Neural crest cell (in vitro differentiated cells): ENCODE data around the gene DNAJC27. TPM values are rescaled to one million over a fixed set of nuclear protein-coding genes. Genes with fewer than 3 reads are reported as not detected.
"Not testable (repeated sequence)": the region's sequence is repeated elsewhere in the genome, so short reads cannot be mapped to it uniquely, and the experiment has no call there.

ENCODE experiments used
- DNase-seq: peaks from one replicate; pipeline ENCODE4 v3.0.0; 2021; ENCODE audit warnings: low read depth, mixed read lengths, low spot score
- H3K27ac Mint-ChIP-seq: one replicate; pipeline ENCODE4 v1.8.0; 2021; ENCODE audit warnings: mild to moderate bottlenecking, mixed read lengths; ENCODE audit not compliant: unreplicated experiment
- H3K27me3 Mint-ChIP-seq: 2 replicates; pipeline ENCODE4 v1.8.0; 2021; ENCODE audit warnings: low read depth, mild to moderate bottlenecking, mixed read lengths
- H3K36me3 Mint-ChIP-seq: 2 replicates; pipeline ENCODE4 v1.8.0; 2021; ENCODE audit warnings: low read depth, mild to moderate bottlenecking, mixed read lengths
- H3K4me1 Mint-ChIP-seq: 2 replicates; pipeline ENCODE4 v1.8.0; 2021; ENCODE audit warnings: mixed read lengths
- H3K4me3 Mint-ChIP-seq: one replicate; pipeline ENCODE4 v1.8.0; 2021; ENCODE audit warnings: mild to moderate bottlenecking, mixed read lengths
- H3K9me3 Mint-ChIP-seq: 2 replicates; pipeline ENCODE4 v1.8.0; 2021; ENCODE audit warnings: mixed read lengths
- long read RNA-seq: library from polyadenylated mRNA; unstranded; transcript quantifications from one replicate; pipeline ENCODE4 v2.0.0, GENCODE V29; 2020
- total RNA-seq: library from RNA; stranded (reverse); gene quantifications from 2 replicates; pipeline ENCODE4 v1.2.1, GENCODE V29; 2021
- TF ChIP-seq, protein P1 (sequence below): fragments of 200-600 bp; sonication (generic); conservative IDR thresholded peaks from 2 replicates; pipeline ENCODE4 v1.5.0; 2021; ENCODE audit warnings: antibody characterized with exemption, mild to moderate bottlenecking

Gene DNAJC27
- 6.9 and 8.1 TPM in 2 replicates for total RNA-seq
- long read RNA-seq, full-length matches to known transcripts = 4 of 4 reads
- long read RNA-seq, partial matches to known transcripts = 0 of 4 reads
- long read RNA-seq, other reads (novel, unspliced or antisense) = 0 of 4 reads

DNA sequence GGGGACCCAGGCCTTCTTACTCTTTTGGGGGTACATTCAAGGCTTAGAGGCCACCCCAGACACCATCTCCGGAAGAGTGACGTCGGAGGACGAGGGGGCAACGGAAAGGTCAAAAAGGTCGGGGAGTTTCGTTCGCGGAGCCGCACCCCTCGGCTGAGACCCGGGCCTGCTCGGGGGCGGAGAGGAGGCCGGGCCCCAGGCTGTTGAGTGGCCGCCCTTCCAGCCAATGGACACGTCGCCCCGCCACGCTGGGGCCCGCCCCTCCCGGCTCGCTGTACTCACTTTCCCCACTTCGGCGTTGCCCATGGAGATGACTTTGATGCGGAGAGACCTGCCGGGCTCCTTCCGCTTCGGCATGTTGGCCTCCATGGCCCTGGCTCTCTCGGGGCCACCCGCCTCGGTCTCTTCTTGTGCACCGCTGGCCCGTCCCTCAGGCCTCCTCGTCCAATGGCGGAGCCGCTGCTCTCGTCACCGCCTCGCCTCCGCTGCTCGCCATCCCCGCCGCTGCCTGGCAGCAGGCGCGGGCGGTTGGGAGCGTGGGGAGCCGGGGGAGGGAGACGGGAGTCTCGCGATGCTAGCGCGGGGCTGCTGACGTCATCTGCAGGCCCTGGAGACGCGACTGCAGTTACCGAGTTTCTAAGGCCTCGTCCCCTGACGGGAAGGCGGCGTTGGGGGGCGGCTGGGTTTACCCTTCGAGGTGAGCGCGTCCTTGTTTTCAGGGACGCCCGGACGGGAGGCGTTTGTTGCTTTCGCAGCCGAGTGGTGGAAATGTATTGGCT is at the start of gene DNAJC27:
Gene DNAJC27 (minus strand): TSS at position 420 of the 779 bp plus-strand sequence. CDS start 51 bp downstream, at position 369.
- Mint-ChIP-seq H3K36me3 (no peaks in the 10 kb centered on the region), H3K27me3 (no peaks in the 10 kb centered on the region), H3K9me3 (no peaks in the 10 kb centered on the region), H3K4me1 (peaks cover 29% of the 10 kb centered on the region), H3K4me3 (peak within 1 kb of the TSS; percentile 99), H3K27ac (peak within 1 kb of the TSS; percentile 100)
- peak; percentile 96 for DNase-seq
- TF ChIP-seq, protein P1, sequence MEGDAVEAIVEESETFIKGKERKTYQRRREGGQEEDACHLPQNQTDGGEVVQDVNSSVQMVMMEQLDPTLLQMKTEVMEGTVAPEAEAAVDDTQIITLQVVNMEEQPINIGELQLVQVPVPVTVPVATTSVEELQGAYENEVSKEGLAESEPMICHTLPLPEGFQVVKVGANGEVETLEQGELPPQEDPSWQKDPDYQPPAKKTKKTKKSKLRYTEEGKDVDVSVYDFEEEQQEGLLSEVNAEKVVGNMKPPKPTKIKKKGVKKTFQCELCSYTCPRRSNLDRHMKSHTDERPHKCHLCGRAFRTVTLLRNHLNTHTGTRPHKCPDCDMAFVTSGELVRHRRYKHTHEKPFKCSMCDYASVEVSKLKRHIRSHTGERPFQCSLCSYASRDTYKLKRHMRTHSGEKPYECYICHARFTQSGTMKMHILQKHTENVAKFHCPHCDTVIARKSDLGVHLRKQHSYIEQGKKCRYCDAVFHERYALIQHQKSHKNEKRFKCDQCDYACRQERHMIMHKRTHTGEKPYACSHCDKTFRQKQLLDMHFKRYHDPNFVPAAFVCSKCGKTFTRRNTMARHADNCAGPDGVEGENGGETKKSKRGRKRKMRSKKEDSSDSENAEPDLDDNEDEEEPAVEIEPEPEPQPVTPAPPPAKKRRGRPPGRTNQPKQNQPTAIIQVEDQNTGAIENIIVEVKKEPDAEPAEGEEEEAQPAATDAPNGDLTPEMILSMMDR = no peak

DNA sequence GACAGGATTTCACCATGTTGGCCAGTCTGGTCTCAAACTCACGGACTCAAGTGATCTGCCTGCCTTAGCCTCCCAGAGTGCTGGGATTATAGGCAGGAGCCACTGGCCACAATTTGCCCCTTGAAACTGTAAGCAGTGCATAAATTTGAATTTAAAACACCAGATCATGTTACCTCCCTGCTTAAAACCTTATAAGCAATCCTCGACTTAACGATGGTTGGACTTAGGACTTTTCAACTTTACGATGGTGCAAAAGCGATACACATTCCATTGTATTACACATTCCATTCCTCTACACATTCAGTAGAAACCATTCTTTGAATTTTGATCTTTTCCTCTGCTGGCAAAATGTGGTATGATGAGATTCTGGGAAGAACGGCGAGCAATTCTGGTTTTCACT is 46.9 kb upstream of the DNAJC27 start:
- no peak overlapping the region for H3K4me3 Mint-ChIP-seq
- H3K27me3 Mint-ChIP-seq = peaks cover 6% of the 10 kb centered on the region
- DNase-seq = no peak
- TF ChIP-seq, protein P1 = no peak
- H3K27ac Mint-ChIP-seq = no peak overlapping the region
- no peaks in the 10 kb centered on the region for H3K4me1 Mint-ChIP-seq
- H3K9me3 Mint-ChIP-seq = no peaks in the 10 kb centered on the region
- no peaks in the 10 kb centered on the region for H3K36me3 Mint-ChIP-seq

DNA sequence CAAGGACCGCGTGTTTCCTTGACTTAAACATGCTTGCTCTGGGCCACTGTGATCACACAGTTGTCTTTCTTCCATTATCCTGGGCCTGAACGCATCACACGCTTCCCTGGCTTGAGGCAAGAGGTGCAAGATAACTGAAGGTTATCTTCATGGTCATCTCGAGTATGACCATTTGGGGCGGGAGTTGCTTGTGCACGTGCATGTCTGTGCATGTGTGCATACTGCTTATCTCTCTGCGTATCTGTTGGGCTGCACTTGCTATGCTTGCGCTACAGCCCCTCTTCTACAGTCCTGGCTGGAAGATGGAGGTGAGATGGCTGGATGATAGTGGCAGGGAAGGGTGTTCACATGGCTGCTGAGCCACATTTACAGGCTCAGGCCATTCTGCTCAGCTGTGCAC is 42.9 kb upstream of the DNAJC27 start:
- TF ChIP-seq, protein P1 = no peak
- Mint-ChIP-seq H3K27me3 (no peaks in the 10 kb centered on the region), H3K4me3 (no peak overlapping the region), H3K9me3 (no peaks in the 10 kb centered on the region), H3K36me3 (no peaks in the 10 kb centered on the region), H3K27ac (no peak overlapping the region), H3K4me1 (no peaks in the 10 kb centered on the region)
- DNase-seq = no peak

DNA sequence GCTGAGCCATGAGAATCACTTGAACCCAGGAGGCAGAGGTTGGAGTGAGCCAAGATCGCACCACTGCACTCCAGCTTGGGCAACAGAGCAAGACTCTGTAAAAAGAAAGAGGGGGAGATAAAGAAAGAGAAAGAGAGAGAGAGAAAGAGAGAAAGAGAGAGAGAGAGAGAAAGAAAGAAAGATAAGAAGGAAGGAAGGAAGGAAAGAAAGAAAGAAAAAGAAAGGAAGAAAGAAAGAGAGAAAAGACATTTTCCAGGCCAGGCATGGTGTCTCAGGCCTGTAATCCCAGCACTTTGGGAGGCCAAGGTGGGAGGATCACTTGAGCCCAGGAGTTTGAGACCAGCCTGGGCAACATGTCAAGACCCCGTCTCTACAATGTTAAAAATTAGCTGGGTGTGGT is 39.6 kb upstream of the DNAJC27 start:
- H3K4me3 Mint-ChIP-seq, H3K36me3 Mint-ChIP-seq, H3K9me3 Mint-ChIP-seq, H3K4me1 Mint-ChIP-seq, DNase-seq, H3K27me3 Mint-ChIP-seq, H3K27ac Mint-ChIP-seq: not testable (repeated sequence)

DNA sequence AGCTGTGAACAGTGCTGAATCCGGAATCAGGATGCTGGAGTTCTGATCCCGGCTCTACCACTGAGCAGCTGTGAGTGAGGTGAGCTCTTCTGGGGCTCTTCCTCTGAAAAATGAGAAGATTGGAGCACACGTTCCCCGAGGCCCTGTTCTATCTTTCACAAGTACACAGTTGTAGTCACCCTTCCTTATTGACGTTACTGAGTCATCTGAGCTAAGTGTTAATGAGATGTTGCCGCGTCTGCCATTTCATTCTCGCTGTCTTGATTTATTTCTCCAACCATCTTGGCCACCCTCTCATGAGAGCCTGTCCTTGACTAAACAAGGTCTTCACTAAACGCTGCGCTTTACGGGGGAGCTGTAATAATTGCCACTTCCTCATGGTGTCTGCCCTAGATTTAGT is 38.2 kb upstream of the DNAJC27 start:
- no peak overlapping the region for H3K4me3 Mint-ChIP-seq
- no peaks in the 10 kb centered on the region for H3K4me1 Mint-ChIP-seq
- H3K27ac Mint-ChIP-seq = no peak overlapping the region
- no peak for DNase-seq
- H3K36me3 Mint-ChIP-seq = no peaks in the 10 kb centered on the region
- H3K27me3 Mint-ChIP-seq = no peaks in the 10 kb centered on the region
- TF ChIP-seq, protein P1 = no peak
- no peaks in the 10 kb centered on the region for H3K9me3 Mint-ChIP-seq

DNA sequence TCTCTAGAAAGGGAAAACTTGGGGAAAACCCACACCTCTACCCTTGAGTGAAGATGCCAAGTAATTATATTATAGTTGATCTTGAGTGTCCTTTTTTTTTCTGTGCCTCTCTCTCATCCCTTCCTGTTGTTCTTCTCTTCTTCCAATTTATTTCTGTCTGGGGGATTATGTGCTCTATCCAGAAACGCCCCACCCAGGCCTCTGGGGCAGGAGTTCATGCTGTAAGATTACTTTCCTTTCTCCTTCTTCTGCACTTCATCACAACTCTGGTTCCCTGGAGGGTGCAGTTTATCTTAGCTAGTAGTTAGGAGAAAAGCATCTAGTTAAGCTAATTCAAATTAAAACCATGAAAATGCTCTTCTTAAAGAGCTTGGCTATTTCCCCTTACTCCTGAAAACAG is 30.3 kb upstream of the DNAJC27 start:
- H3K4me3 Mint-ChIP-seq = no peak overlapping the region
- H3K36me3 Mint-ChIP-seq = no peaks in the 10 kb centered on the region
- H3K4me1 Mint-ChIP-seq = no peaks in the 10 kb centered on the region
- H3K27ac Mint-ChIP-seq = no peak overlapping the region
- H3K9me3 Mint-ChIP-seq = no peaks in the 10 kb centered on the region
- TF ChIP-seq, protein P1 = no peak
- DNase-seq = no peak
- H3K27me3 Mint-ChIP-seq = peaks cover 2% of the 10 kb centered on the region
